ENCODE results near the gene MAD2L2. TPM values are rescaled to one million over a fixed set of nuclear protein-coding genes. Genes with fewer than 3 reads are reported as not detected.

The MAD2L2 gene
- total RNA-seq, 1 donor from 2014 or later = 43.4 TPM

DNA sequence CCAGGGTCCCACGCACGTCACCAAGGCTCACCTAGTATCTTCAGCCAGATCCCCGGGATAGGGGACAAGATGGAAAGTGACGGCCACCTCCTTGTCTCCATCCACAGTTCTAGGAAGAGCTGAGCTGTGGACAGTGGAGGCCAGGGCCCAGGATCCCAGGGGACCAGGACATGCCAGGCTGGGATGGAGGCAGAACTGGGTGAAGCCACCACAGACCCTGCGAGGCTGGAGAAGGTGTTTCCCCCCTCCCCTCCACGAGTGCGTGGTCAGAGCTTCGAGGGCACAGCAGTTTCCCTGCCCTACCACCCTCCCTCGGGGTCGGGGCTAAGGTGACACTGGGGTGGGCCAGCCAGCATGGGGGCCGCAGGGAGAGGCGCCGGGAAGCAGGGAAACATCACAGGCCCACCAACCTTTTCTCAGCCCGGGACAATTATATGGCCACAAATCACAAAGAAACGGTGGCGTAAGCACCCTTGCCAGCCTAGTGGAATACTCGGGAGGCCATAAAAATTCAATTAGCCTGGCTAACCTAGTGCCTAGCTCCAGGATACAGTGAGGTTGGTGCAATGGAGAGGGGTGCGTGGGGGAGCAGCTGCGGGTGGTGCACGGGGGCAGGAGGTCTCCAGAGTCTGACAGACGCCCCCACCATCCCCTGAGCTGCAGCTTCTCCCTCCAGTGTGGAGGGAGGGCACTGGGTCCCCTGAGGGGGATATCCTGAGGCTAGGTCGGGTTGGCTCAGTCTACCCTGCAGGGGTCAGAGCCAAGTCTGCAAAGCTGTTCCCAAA, 23.9 kb upstream of the MAD2L2 start:
- DNase-seq = no peak

DNA sequence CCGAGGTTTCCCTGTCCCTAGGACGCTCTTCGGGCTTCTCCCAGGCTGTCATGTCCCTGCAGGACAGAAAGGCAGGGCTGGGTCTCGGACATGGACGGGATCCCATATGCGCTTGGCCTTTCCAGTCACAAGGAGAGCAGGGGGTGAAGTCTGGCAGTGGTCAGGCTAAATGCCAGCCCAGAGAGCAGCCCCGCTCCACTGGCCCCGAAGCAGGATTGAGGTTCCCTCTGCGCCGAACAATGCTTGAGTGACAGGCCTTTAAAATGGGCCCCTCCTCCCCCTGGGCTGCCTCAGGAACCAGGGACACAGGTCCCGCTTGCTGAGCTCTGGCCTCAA, 23.2 kb upstream of the MAD2L2 start:
- DNase-seq = no peak

DNA sequence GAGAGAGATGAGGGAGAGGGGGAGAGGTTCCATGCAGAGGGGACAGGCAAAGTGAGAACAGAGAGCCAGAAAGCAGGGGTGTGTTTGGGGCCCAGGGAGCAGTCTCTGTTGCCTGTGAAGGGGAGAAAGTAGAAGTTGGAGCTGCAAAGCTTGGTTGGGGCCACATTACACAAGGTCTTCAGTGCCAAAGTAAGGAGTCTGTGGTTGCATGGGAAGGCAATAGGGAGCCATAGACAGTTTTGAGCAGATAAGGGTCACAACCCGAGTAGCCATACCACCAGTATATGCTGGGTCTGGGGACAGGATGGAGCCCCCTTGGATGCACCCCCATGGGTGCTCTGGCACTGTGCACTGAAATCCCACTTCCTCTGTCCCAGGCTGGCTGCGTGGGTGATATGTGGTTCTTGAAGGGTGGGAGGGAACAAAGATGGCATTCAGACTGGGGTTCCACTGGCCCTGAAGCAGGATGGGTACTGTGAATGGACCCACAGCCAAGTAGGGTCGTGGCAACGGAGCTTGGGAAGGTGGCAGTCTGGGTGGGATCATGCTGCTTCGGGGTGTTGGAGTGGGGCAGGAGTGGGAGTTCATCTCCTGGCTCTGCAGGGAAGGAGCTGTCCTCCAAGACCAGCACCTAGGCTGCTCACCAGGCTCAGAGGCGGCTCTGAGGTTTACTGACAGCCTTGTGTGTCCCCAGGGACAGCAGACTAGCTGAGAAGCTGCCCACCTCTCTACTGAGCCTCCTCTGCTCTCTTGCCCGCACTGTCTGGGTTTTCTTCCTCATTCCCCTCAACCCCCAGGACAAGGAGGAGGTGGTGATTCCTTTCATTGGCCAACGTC, 22.6 kb upstream of the MAD2L2 start:
- no peak for DNase-seq

DNA sequence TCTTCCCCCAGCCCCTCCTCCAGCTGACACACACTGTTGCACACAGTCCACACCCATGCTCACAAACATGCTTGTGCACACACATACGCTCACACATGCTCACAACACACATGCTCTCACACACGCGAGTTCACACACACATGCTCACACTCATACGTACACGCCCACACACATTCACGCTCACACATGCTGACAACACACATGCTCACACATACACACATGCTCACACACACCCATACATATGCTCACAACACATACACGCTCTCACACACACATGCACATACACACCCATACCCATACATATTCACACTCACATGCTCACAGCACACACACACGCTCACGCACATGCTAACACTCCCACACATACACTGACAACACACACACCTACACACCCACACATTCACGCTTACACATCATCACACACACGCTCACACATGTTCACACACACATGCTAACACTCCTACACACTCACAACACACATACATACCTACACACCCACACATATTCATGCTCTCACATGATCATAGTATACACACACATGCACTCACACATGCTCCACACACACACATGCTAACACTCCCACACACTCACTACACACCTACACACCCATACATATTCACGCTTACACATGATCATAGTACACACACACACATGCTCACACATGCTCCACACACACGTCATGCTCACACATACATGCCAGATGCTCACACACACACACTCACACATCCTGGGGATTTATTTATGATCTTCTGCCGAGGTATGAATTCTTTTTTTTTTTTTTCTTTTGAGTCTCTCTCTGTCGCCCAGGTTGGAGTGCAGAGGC, 21.2 kb upstream of the MAD2L2 start:
- no peak for DNase-seq

DNA sequence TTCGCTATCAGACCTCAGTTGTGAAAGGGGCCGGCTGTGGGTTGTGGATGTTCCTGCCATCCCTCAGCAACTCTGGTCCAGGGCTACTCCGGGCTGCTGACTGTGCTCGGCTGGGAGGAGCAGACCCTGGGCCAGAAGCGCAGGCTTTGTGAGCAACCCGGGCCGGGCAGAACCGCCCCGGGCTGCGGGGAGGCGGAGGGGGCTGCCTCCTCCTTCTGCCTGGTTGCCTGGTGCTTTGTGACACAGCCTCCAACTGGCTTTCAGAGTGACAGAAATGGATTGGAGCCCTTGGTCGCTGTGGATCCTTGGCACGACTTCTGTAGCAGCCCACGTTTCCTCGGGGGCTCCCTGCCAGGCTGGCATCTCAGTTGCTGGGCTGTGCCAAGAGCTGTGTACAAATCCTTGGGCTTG, 20.6 kb upstream of the MAD2L2 start:
- peak; percentile 68 for DNase-seq

DNA sequence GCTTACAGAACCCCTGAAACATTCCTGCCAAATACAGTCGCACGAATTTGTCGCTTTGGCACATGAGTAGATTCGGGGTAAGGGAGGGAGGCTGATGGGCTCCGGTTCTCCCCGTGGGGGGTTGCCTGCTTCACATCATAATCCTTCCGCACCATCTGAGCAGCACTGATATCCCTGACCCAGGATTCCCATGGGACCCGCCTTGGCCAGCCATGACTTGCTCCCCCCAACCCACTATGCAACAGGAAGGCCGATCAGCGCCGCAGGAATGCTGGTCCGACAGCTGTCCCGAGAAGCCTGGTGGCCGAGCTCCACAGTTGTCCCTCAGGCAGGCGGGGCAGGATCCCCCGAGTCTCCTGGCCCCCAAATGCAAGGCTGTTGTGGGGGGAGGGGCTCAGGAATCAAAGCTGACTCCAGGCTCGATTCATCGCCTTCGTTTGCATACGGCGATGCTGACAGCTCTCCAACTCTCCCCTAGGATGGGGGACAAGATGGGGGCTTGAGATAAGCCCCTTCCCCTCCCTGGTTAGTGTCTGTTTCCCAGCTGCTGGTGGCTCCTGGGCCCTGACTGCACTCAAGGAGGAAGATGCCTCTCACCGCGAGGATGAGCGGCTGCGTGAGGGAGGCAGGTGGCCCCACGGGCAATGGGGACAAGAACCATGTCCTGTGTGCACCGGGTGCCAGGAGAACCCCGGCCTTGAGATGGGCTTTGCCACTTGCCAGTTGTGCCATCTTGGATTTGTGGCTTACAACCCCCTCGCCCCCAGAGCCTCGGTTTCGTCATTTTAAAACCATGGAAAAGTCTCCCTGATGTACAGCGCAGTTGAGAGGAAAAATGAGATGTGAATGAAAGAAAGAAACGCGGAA, 19.9 kb upstream of the MAD2L2 start:
- no peak for DNase-seq

- no peak for DNase-seq
These were observed 16.9 kb upstream of the MAD2L2 start for GRCh38 chr1:11697893-11698210.

GRCh38 chr1:11697188-11697892, 16.4 kb upstream of the MAD2L2 start:
- DNase-seq = no peak

DNA sequence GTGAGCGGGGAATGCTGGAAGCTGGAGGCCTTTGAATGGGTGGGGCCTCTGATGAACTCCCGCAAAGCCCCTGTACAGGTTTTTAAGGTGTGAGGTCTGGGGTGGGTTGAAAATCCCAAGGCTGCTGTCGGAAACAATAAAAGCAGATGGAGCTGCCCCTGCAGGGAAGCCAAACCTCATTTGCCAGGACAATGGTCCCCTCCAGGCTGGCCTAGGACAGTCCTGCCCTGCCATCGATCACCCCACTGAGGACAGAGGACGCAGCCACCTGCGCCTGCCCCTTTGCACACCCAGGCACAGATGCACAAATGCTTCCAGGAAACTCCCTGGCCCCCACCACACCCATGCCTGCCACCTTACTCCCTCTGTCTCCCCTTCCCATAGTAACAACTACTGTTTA, 14.9 kb upstream of the MAD2L2 start:
- DNase-seq = no peak

DNA sequence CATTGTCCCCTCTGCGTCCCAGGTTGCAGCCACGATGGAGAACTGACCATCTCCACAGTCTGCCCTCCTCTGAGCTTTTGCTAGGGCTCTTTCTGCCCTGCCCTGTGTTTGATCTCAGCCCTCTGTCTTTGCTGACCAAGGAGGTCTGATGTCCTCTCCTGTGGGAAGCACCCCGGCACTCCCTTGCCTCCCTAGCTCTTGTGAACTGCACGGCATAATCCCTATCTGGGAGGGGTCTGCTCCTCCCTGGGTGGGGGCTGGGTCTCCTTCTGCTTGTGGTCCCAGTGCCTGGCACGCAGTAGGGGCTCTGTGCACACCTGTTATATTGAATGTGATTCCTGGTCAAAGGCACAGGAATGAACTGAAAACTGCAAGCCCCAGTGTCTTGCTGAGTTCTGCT, 13.0 kb upstream of the MAD2L2 start:
- no peak for DNase-seq

GRCh38 chr1:11693024-11693590, 12.2 kb upstream of the MAD2L2 start:
- no peak for DNase-seq

DNA sequence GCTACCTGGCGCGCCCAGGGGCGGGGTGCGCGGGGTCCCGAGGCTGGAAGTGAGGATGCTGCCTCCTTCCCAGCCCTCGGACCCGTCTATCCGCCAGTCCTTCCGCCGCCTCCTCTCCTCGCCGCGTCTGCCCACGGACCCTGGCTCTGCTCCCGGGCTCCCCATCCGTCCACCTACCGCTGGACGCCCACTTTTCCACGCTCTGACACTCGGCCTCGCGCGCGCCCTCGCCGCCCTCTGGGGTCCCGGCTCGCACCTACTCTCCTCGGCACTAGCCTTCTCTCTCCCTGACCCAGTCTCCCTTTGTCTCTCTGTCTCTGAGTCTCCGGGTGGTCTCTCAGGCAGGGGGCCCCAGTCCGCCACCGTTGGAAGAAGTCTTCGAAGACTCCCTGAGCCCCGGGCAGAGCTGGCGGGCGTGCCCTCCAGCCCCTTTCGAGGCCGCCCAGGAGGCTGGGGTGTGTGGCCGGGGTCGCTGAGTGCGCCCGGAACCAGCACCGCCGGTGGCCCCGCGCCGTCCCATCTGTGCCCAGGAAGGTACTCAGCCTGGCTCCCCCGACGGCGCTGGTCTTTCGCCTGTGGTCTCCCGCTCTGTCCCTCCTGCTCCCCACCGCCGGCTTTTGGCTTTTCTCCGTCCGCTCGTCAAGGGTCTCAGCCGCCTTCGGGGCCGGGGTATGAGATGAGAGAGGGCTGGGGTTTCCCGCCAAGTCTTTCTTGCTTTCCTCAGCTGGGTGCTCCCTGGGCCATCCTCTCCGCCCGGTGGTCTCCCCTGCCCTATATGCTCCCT, 11.2 kb upstream of the MAD2L2 start:
- no peak for DNase-seq

DNA sequence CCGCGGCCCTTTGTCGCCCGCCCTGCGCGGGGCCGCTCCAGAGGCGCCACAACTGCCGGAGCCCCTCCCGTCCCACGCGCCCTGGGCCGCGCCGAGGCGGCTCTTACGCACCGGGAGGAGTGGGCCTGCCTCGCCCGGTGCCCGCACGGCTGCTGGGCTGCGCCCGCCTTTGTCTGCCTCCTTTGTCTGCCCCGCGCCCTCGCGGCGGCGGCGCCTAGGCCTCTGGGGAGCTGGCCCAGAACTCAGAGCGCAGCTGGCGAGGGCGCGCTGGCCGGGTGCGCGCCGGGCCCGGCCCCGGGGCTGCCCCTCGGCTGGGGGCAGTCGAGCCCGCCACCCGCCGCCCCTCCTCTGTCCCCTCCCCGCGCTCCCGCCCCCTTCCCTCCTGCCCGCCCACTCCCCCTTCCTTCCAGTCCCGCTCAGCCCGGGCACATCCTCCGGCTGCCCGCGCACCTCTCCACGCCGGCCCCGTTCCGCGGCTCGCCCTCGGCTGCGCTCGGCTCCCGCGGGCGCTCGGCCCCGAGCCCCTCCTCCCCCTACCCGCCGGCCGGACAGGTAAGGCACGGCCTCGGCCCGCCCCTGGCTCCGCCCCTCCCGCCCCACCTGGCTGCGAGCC, 10.5 kb upstream of the MAD2L2 start, which contains the start of gene DRAXIN:
TSS of gene DRAXIN (plus strand) at position 409 of the 613 bp plus-strand sequence. CDS start 14,549 bp downstream, outside the sequence.
- DNase-seq = no peak

DNA sequence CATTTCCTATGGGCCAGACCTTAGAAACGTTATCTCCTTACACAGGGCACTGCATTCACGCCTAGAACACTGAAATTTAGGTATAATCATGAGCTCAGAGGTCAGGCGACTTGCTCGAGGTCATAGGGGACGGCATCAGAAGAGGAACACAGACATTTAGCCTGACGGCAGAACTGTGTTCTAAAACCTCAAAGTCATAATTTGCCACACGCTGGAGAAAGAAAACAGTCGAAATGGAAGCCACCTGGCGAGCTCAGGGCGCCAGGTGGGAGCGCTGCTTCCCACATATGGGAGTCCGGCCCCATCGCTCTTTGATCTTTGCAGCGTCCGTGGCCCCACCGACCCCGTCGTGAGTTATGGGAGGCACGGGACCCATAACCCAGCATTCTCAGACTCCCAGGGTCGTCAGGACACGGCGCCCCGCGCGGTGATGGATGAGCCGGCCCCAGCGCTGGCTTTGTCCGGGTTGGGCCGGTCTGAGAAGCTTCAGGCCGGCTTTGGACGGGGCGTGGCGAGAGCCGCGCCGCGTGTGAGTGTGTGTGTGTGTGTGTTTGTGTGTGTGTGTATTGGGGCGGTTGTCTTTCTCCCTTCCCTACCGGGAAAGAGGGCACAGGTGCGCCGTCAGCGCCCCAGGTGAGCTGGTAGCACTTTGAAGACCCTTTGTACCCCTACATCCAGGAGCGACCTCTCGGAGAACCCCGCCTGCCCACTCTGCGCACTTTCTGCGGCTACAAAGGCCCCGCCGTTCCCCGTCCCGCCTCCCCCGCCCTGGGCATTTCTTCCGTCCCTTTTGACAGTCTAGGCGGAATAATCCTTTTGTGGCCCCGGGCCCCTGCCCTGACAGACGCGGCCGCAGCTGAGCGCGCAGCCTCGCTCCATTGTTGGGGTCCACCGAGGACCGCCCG, 9.7 kb upstream of the MAD2L2 start:
- DNase-seq = no peak

GRCh38 chr1:11688506-11688905, 7.6 kb upstream of the MAD2L2 start:
- no peak for DNase-seq

GRCh38 chr1:11685210-11685752, 4.3 kb upstream of the MAD2L2 start:
- DNase-seq = no peak

GRCh38 chr1:11684070-11684469, 3.1 kb upstream of the MAD2L2 start:
- DNase-seq = no peak

DNA sequence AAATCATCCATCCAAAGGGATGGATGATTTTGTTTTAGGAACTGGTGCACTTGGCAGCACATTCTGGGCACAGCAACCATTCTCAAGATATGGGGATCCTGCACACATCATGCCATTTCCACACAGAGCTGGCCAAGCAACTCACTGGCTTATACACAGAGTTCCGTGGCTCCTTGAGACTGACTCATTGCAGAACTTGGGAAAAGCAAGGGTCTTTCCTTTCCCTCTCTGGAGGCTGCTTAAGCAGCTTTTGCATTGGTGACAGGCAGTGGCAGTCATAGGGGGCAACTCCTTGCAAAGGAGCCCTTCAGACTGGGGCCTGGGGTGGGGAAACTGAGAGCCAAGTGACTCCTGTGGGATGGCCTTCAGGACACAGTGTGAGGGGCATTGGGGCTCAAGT, 1.9 kb upstream of the MAD2L2 start:
- DNase-seq = no peak

Measured in occipital lobe (tissue), 2 donors.